CD4-positive, alpha-beta T cell treated with Interleukin-17A for 4 hours (primary cell): ENCODE results near the gene FAM124A.

Experiments used
- DNase-seq: peaks from one replicate; pipeline ENCODE4 v3.0.0-alpha.2; 2020; ENCODE audit warnings: mixed read lengths

Gene FAM124A

DNA sequence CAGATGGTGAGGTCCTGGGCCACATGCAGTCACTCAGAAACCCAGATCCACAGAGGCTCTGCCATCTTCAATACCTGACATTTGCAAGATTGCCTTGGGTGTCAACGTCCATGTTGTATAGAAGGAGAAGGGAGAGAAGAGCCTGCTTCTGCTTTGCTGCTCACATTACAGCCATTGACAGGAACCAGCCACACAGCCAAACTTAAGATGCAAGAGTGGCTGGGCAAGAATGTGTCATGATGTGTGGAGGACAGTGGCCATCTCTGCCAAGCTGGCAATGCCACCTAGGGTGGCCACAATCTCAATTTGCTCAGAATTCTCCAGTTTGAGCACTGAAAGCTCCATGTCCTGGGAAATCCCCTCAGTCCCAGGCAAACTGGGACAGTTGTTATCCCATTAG lies 91.4 kb downstream of the FAM124A start:
- no peak for DNase-seq

- DNase-seq: no peak
Measured at GRCh38 chr13:51317262-51317661, 95.1 kb downstream of the FAM124A start.

GRCh38 chr13:51318015-51318414 lies 95.8 kb downstream of the FAM124A start:
- DNase-seq: no peak

DNA sequence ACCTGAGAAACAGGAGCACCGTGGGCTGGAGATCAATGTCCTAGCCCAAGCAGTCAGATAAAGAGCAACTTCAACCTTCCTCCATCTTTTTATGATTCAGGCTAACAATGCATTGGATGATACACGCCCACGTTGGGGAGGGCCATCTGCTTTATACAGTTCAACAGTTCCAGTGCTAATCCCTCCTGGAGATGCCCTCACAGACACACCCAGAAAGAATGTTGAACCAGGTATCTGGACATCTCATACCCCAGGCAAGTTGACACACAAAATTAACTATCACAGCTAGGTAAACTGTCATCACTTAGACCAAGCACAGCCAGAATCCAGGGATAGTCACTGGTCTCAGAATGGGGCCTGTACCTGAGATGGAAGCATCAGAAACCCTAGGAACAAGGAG lies 96.7 kb downstream of the FAM124A start:
- no peak for DNase-seq

DNA sequence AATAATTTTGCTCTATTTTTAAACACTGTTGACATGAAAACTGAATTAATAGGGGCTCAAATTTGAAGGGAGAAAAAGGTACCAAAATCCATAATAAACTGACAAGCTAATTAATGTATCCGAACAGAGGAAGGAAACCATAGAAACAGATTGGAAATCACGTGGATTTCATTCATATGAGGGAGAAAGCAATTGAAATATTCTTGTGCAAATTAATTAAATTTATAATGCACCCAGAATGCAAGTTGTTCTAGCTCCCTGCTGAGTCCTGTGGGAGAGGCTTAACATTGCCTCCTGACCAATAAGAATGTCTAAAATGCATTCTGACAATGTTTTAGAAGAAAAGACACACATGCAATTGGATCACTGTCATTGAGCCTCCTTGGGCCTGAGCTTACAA lies 99.6 kb downstream of the FAM124A start:
- DNase-seq: no peak

DNA sequence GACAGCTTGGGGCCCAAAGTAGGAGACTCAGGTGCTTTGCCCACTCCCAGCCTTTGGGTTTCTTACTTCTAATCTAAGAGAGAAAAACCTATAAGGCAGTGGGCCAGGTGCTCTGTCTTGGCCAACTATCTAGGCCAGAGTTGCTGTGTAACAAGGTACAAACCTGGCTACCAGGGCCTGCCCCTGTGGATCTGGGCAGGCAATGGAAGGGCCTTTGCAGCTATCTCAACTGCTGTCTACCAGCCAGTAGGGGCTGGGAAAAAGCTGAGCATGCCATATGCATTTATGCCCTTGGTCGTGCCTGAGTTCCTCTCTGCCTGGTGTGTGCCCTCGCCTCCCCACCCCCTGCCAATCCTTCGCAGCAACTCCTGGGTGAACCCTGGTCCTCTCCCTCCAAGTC lies 100.6 kb downstream of the FAM124A start:
- DNase-seq: no peak

DNA sequence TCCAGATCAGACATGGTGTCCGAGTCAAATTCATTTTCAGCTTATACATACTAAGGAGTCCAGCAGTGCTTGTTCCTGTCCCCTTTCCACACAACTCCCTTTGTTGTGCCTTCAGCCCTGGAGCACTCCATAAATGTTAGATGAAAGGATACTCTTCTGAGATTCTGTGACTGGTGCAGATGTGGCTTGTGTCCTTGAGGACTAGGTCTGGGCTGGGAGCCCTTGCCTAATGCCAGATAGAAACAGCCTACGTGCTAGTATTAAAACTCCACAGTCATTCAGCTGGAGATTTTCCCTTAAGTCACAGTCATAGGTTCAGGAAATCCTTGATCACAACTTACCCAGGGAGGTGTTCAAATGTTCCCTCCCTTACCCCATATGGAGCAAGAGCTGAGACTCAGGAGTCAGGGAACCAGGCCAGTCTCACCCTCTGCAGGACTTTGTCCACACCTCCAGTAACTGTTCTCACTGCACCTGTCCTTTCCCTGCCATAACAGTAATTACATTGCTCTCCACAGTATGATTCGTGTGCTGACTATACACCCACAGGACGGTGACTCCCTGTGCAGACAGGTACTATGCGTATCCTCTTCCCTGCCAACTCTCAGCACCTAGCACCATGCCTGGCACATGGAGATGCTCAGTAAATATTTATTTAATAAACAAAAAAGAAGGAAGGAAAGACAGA lies 101.8 kb downstream of the FAM124A start:
- no peak for DNase-seq

DNA sequence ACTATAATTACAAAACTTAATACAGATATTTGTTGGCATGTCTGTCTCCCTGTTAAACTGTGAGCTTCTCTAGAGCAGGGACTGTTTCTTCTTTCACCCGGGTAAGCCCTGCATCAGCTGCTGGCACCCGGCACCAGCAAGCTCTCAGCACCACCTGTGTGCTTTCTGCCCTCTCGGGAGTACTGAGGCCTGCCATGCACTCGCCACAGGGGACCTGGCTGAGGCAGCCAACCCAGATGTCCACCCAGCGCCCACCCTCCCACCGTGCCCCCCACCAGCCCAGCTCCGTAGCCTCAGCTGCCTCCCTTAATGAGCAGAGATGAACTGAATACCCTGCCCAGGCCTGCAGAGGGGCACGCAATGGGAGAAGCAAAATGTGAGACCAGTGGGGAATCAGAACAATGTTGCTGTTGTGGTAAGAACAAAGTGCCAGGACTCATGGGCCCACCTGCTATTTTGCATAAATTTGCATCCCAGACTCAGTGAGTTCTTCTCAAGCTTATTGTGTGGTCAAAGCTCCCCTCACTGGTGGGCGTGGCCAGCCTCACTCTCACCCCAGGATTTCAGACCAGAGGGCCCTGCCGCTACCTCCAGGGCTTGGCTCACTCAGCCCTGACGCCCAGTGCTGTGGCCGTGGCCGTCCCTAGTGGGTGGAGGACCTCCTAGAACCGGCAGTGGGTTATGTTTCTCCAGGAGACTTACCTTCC lies 102.7 kb downstream of the FAM124A start:
- no peak for DNase-seq

- no peak for DNase-seq
Measured at GRCh38 chr13:51325837-51326236, 103.6 kb downstream of the FAM124A start.

DNA sequence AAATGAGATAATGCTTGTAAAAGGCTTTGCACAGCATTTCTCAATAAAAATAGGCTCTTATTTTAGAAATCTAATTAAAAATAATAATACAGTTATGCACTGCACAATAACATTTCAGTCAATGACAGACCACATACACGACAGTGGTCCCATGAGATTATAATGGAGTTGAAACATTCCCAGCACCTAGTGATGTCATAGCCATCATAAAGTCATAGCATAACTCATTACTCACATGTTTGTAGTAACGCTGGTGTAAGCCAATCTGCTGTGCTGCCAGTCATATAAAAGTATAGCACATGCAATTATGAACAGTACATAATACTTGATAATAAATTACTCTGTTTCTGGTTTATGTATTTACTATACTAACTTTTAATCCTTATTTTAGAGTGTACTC lies 104.6 kb downstream of the FAM124A start:
- DNase-seq: no peak

GRCh38 chr13:51327961-51328360 lies 105.8 kb downstream of the FAM124A start:
- no peak for DNase-seq

GRCh38 chr13:51328488-51328887 lies 106.3 kb downstream of the FAM124A start:
- DNase-seq: no peak

- DNase-seq: no peak
Measured at GRCh38 chr13:51329606-51330005, 107.4 kb downstream of the FAM124A start.

- no peak for DNase-seq
Measured at GRCh38 chr13:51330791-51331190, 108.6 kb downstream of the FAM124A start.

DNA sequence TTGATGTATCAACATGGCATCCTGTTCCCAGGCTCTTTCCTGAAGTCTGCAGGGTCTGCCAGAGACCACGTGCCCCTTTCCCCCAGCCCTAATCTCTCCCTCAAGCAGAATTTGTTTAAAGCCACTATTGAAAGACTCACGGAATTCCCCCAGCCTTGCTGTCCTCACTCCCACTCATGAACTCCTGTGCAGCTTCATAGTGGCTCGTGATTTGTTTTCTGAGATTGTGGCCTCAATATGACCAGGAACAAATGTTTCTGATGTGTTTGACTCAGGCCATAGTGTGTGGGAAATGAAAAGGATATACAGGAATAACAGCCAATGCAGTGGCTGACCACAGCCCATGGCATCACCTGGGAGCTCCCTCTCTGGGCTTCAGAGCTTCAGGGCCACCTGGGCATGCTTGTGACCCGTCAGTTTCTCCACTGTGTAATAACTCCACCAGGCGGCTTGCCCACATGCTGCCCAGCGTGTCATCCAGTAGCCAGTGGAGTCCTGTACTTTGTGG lies 109.2 kb downstream of the FAM124A start:
- no peak for DNase-seq

DNA sequence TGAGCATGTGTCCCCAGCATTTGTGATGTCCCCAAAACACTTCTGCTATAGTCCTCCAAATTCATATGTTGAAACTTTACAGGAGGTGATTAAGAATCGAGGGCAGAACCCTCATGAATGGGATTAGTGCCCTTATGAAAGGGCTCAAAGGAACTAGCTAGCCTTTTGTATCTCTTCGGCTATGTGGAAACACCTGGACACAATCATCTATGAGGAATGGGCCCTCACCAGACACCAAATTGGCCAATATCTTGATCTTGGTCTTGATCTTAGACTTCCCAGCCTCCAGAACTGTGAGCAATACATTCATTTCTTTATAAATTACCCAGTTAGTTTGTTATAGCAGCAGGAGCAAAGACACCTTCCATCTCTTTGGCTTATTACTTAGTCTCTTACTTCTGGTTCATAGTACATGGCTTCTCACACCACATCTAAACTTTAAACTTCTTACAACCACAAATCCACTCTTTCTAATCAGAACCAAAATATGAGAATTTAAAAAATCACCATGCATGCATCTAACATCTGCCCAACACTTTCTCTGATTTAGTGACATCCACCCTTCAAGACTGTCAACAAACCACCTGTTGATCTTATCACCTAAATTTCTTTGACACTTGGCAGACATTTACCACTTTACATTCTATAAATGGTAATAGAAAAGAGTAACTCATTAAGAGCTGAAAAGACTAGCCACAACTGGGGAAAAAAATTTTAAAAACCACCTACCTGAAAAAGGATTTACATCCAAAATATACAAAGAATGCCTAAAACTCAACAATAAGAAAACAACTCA lies 110.6 kb downstream of the FAM124A start:
- no peak for DNase-seq

GRCh38 chr13:51333421-51333820 lies 111.2 kb downstream of the FAM124A start:
- no peak for DNase-seq

DNA sequence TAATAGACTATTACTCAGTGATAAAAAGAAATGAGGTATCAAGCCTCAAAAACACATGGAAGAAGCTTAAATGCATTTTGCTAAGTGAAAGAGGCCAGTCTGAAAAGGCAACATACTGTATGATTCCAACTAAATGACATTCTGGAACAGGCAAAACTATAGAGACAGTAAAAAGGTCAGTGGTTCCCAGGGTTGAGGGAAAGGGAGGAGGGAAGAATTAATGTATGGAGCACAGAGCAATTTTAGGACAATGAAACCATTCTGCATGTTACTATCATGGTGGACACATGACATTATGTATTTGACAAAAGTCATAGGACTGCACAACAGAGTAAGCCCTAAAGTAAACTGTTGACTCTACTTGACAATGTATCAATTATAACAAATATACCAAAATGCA lies 111.6 kb downstream of the FAM124A start:
- DNase-seq: no peak
